Prostate gland (tissue), 2 donors: ENCODE results near the gene CD52.

ENCODE experiments used
- POLR2AphosphoS5 ChIP-seq: sonication (generic); formaldehyde crosslinking; IDR thresholded peaks from one replicate; pipeline ENCODE4 v1.6.1; 2017; ENCODE audit warnings: antibody characterized with exemption
- TF ChIP-seq, protein P1 (sequence below), 4 experiments: fragments of 200-600 bp in 2 of 4; fragments of 450-650 bp in 2 of 4; sonication (generic) in 2 of 4; IDR thresholded peaks; 1 replicate in 3 of 4; 2 replicates in 1 of 4; pipeline ENCODE4 v1.5.1; 2016 to 2019; ENCODE audit warnings: antibody characterized with exemption in 4 of 4, mild to moderate bottlenecking in 2 of 4, moderate library complexity in 2 of 4

DNA sequence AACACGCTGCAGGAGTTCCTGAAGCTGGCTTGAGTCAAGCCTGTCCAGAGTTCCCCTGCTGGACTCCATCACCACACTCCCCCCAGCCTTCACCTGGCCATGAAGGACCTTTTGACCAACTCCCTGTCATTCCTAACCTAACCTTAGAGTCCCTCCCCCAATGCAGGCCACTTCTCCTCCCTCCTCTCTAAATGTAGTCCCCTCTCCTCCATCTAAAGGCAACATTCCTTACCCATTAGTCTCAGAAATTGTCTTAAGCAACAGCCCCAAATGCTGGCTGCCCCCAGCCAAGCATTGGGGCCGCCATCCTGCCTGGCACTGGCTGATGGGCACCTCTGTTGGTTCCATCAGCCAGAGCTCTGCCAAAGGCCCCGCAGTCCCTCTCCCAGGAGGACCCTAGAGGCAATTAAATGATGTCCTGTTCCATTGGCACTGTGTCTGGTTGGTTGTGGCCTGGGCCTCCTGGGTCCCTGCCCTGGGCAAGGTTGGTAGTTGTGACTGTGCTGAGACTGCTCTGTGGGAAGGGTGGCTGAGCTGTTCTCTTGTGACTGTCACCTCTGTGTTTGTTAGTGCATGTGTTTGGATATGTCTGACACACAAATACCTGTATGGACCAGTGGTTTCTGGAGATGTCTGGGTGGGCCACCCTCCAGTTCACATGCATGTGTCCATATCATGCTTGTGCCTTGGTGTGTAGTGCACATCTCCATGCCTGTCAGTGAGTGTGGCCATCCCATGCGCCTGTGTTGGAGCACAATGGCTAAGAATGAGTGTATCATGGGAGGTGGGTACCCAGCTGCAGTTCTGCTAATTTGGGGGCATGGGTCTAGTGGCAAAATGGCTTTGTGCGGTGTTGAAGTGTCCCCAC is 36.4 kb upstream of the CD52 start:
- TF ChIP-seq, protein P1, sequence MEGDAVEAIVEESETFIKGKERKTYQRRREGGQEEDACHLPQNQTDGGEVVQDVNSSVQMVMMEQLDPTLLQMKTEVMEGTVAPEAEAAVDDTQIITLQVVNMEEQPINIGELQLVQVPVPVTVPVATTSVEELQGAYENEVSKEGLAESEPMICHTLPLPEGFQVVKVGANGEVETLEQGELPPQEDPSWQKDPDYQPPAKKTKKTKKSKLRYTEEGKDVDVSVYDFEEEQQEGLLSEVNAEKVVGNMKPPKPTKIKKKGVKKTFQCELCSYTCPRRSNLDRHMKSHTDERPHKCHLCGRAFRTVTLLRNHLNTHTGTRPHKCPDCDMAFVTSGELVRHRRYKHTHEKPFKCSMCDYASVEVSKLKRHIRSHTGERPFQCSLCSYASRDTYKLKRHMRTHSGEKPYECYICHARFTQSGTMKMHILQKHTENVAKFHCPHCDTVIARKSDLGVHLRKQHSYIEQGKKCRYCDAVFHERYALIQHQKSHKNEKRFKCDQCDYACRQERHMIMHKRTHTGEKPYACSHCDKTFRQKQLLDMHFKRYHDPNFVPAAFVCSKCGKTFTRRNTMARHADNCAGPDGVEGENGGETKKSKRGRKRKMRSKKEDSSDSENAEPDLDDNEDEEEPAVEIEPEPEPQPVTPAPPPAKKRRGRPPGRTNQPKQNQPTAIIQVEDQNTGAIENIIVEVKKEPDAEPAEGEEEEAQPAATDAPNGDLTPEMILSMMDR (IDR thresholded peaks at IDR 0.05) = no peak
- no peak for TF ChIP-seq POLR2AphosphoS5
